ENCODE measurements around the gene PPP2R3C. TPM values are rescaled to one million over a fixed set of nuclear protein-coding genes. Genes with fewer than 3 reads are reported as not detected.
A peak's percentile ranks its signal among the peaks of the same experiment; 100 is the strongest.

Gene PPP2R3C
- total and polyA plus RNA-seq, 2 of the 13 experiments (the other 11 are each of a cell fraction or from before 2014, with no cell fraction given) = 63.4 to 102 TPM

GRCh38 chr14:35122696-35123387, 1.1 kb upstream of the PPP2R3C start (continued):
- 0 out of 2 replicates have a peak, but pooled peaks have one; percentile 15 for TF ChIP-seq STAT6 (CRISPR knock-in tag; IDR thresholded peaks at IDR 0.05; ENCODE audit: borderline replicate concordance)
- no peak for TF ChIP-seq ZNF33B (CRISPR knock-in tag; IDR thresholded peaks at IDR 0.05)
- TF ChIP-seq ATF6 (CRISPR knock-in tag; conservative IDR thresholded peaks at IDR 0.05) = 0 out of 2 replicates have a peak, but pooled peaks have one; percentile 81
- TF ChIP-seq ATF4 (CRISPR knock-in tag; IDR thresholded peaks at IDR 0.05) = 0 out of 4 replicates have a peak, but pooled peaks of 1 of the 2 experiments have one; percentile 5
- TF ChIP-seq FOXO1 (CRISPR knock-in tag; IDR thresholded peaks at IDR 0.05) = 0 out of 2 replicates have a peak, but pooled peaks have one; percentile 10
- TF ChIP-seq ARNTL (CRISPR knock-in tag; IDR thresholded peaks at IDR 0.05) = no peak
- TF ChIP-seq ZNF720 (CRISPR knock-in tag; IDR thresholded peaks at IDR 0.05) = no peak
- peak; percentile 66 to 91 for TF ChIP-seq HMGXB4 (CRISPR knock-in tag; IDR thresholded peaks at IDR 0.05; ENCODE audit: borderline replicate concordance in 1 of 2, low read depth in 1 of 2)
- TF ChIP-seq KDM2A (CRISPR knock-in tag; IDR thresholded peaks at IDR 0.05; ENCODE audit: borderline replicate concordance, low read depth) = peak; percentile 82; the same call in 1 of the 2 replicates
- no peak for TF ChIP-seq ZBTB44 (CRISPR knock-in tag; IDR thresholded peaks at IDR 0.05)
- peak; percentile 97 for TF ChIP-seq ZNF761 (CRISPR knock-in tag; conservative IDR thresholded peaks at IDR 0.05)
- peak; percentile 20 for TF ChIP-seq KDM5A (IDR thresholded peaks at IDR 0.05; ENCODE audit: borderline replicate concordance, low read length)
